Measurements from ENCODE around the gene IDS.
"Not testable (repeated sequence)": the region's sequence is repeated elsewhere in the genome, so short reads cannot be mapped to it uniquely, and the experiment has no call there.

The IDS gene

DNA sequence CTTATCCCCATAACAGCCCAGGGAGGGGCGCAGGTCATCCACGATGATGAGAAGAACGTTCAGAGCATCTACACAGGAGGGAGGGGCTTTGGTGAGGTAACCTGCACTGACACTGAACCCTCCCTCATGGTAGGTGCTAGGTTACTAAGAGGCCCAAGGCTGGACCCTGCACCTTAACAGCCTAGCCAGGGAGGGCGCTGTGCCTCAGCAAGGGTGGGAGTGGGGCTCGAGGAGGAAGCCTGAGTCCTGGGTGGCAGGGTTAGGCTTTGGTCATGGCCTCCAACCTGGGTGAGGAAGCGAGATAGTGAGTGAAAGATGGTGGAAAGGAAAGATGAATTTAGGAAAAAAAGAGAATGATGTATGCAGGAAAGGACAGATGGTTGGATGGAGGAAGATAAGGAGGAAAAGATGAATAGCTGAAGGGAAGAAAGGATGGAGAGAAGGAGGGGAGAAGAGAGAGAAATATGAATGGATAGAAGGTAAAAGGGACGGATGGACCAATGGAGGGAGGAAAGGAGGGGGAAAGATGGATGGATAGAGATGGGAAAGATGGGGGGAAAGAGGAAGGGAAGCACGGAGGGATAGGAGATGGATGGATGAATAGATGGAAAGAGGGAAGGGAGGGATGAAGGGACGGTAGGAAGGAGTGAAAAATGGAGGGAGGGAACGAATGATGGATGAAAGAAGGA, 736 bp downstream of the IDS start:
- TF ChIP-seq ZFX (IDR thresholded peaks at IDR 0.05) = no peak
- peak; percentile 6; the same call in 1 of the 2 replicates for TF ChIP-seq CTCF (conservative IDR thresholded peaks at IDR 0.05)
- peak overlapping the region; percentile 68 for H3K27ac ChIP-seq

GRCh38 chrX:149503446-149503845, 1.7 kb downstream of the IDS start:
- H3K27ac ChIP-seq = not testable (repeated sequence)

DNA sequence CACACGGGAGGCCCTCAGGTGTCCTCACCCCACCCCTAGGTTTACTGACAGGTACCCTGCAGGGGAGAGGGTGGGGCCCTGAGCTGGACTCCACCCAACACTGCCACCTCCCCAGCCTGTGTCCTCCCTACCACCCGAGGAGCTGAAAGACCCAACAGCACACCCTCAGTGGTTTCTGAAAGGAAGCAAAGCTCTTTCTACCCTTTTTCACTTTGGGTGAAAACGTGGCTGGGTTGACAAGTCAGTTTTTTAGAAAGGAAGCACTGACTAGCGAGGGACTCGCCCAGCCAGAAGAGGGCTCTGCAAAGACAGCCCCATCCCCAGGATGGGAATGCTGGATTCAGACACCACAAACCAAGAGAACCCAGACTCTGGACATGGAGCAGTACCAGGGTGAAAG, 2.2 kb downstream of the IDS start:
- H3K27ac ChIP-seq = not testable (repeated sequence)

DNA sequence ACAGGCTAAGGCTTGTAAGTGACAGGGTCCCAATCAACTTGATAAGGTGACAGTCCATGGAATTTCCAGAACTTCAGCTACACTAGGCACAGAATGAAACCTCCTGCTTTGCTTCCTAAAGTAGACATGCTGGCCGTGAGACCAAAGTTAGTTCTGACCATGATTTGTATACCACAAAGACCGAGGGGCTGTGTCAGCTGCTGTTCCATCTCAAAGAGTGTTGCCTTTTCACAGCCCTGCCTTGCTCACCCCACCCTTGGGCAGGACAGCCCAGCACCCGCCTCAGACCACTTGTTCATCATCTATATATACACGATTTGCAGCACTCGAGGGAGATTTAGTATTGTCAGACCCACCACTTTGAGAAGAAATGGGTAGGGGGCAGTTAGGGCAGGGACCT, 5.3 kb downstream of the IDS start:
- TF ChIP-seq CTCF (conservative IDR thresholded peaks at IDR 0.05) = no peak
- no peak for TF ChIP-seq ZFX (IDR thresholded peaks at IDR 0.05)
- no peak overlapping the region for H3K27ac ChIP-seq

GRCh38 chrX:149498767-149499166, 6.3 kb downstream of the IDS start:
- TF ChIP-seq CTCF (conservative IDR thresholded peaks at IDR 0.05) = no peak
- H3K27ac ChIP-seq = no peak overlapping the region

- no peak overlapping the region for H3K27ac ChIP-seq
- TF ChIP-seq ZFX (IDR thresholded peaks at IDR 0.05) (no peak), CTCF (conservative IDR thresholded peaks at IDR 0.05) (no peak)
Measured at GRCh38 chrX:149497626-149498025, 7.5 kb downstream of the IDS start.

DNA sequence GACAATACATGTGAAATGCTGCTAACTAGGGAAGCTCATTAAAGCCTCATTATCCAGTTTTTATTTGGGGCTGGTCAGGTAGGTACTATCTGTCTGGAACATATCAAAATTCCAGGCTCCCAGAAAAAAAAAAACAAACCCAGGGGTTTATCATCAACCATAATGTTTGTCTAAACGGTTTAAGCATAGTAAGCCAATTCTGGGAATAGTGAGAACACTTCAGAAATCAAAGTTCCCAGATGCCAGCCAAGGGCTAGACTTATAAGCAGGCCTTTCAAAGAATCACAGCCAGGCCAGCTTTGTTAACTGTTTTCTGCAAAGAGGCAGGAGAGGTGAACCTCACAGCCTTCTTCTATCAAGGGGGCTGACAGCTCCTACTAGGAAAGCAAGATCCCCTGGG, 8.1 kb downstream of the IDS start:
- no peak for TF ChIP-seq ZFX (IDR thresholded peaks at IDR 0.05)
- no peak for TF ChIP-seq CTCF (conservative IDR thresholded peaks at IDR 0.05)
- no peak overlapping the region for H3K27ac ChIP-seq

GRCh38 chrX:149495573-149496071, 9.5 kb downstream of the IDS start:
- no peak overlapping the region for H3K27ac ChIP-seq
- no peak for TF ChIP-seq ZFX (IDR thresholded peaks at IDR 0.05)
- no peak for TF ChIP-seq CTCF (conservative IDR thresholded peaks at IDR 0.05)
